Fibroblast of lung (primary cell): Measurements from ENCODE around the gene TMPO. TPM values are rescaled to one million over a fixed set of nuclear protein-coding genes. Genes with fewer than 3 reads are reported as not detected.

Source experiments
- DNase-seq, 2 donors: peaks; one replicate each; pipeline versions ENCODE4 v3.0.0 to v3.0.0-alpha.2; 2010; ENCODE audit warnings: low read depth in 2 of 2
- H2AFZ ChIP-seq: 2 replicates; pipeline ENCODE4 v1.5.1; 2012; ENCODE audit warnings: low read length, control low read depth, inconsistent platforms
- H3K27ac ChIP-seq: 2 replicates; pipeline ENCODE4 v1.5.1; 2011; ENCODE audit warnings: low read length, control low read depth; ENCODE audit not compliant: insufficient read depth
- H3K27me3 ChIP-seq: 2 replicates; pipeline ENCODE4 v1.5.1; 2011; ENCODE audit warnings: mild to moderate bottlenecking, low read length; ENCODE audit not compliant: control insufficient read depth, insufficient read depth
- H3K36me3 ChIP-seq: 2 replicates; pipeline ENCODE4 v1.5.1; 2011; ENCODE audit warnings: low read length; ENCODE audit not compliant: control insufficient read depth, insufficient read depth
- H3K4me1 ChIP-seq: 2 replicates; pipeline ENCODE4 v1.5.1; 2011; ENCODE audit warnings: low read length; ENCODE audit not compliant: control insufficient read depth, insufficient read depth; ENCODE audit errors: extremely low read depth
- H3K4me2 ChIP-seq: 2 replicates; pipeline ENCODE4 v1.5.1; 2011; ENCODE audit warnings: low read length, control low read depth; ENCODE audit not compliant: insufficient read depth; ENCODE audit errors: extremely low read depth
- H3K4me3 ChIP-seq, 4 experiments: fragments of 200-600 bp in 1 of 4; sonication (generic) in 1 of 4; replicated peaks in 1 of 4; 2 replicates each; pipeline ENCODE4 v1.5.1; 2011 to 2016; ENCODE audit warnings: low read length in 4 of 4, low read depth in 3 of 4, mild to moderate bottlenecking in 3 of 4, control low read depth in 2 of 4, inconsistent platforms in 1 of 4, mixed read lengths in 1 of 4; ENCODE audit not compliant: insufficient read depth in 1 of 4; ENCODE audit errors: control extremely low read depth in 1 of 4
- H3K79me2 ChIP-seq: 2 replicates; pipeline ENCODE4 v1.5.1; 2012; ENCODE audit warnings: mild to moderate bottlenecking, low read length, inconsistent platforms; ENCODE audit not compliant: control insufficient read depth, insufficient read depth
- H3K9ac ChIP-seq: 2 replicates; pipeline ENCODE4 v1.5.1; 2011; ENCODE audit warnings: mild to moderate bottlenecking, low read length, control low read depth; ENCODE audit not compliant: insufficient read depth
- H3K9me3 ChIP-seq: 2 replicates; pipeline ENCODE4 v1.5.1; 2012; ENCODE audit warnings: low read depth, low read length; ENCODE audit not compliant: control insufficient read depth, insufficient read depth
- H4K20me1 ChIP-seq: 2 replicates; pipeline ENCODE4 v1.5.1; 2011; ENCODE audit warnings: low read length; ENCODE audit not compliant: control insufficient read depth, insufficient read depth; ENCODE audit errors: extremely low read depth
- EZH2 ChIP-seq: IDR thresholded peaks from 2 replicates; pipeline ENCODE4 v1.5.1; 2012; ENCODE audit warnings: low read length, control low read depth, mild to moderate bottlenecking; ENCODE audit errors: missing control alignments
- polyA plus RNA-seq, 2 donors: library from polyadenylated mRNA; depleted of rRNA in 1 of 2; stranded (reverse) in 1 of 2; unstranded in 1 of 2; fragments of >200 nt; gene quantifications; 2 replicates each; pipeline ENCODE4 v1.2.1, GENCODE V29; 2011 to 2012; ENCODE audit warnings: missing spikeins in 1 of 2
- total RNA-seq: library from RNA; depleted of rRNA; stranded (reverse); fragments of >200 nt; gene quantifications from 2 replicates; pipeline ENCODE4 v1.2.1, GENCODE V29; 2014
- TF ChIP-seq, protein P1 (sequence below), 2 donors: IDR thresholded peaks in 1 of 2; conservative IDR thresholded peaks in 1 of 2; 1 replicate in 1 of 2; 2 replicates in 1 of 2; pipeline ENCODE4 v1.5.1; 2011 to 2012; ENCODE audit warnings: low read length in 2 of 2, control low read depth in 1 of 2, inconsistent platforms in 1 of 2, low read depth in 1 of 2, mild to moderate bottlenecking in 1 of 2

TMPO gene
- total and polyA plus RNA-seq, 2 donors (not counting 1 experiment from before 2014, with no cell fraction given), result 37.7 to 42.1 TPM

DNA sequence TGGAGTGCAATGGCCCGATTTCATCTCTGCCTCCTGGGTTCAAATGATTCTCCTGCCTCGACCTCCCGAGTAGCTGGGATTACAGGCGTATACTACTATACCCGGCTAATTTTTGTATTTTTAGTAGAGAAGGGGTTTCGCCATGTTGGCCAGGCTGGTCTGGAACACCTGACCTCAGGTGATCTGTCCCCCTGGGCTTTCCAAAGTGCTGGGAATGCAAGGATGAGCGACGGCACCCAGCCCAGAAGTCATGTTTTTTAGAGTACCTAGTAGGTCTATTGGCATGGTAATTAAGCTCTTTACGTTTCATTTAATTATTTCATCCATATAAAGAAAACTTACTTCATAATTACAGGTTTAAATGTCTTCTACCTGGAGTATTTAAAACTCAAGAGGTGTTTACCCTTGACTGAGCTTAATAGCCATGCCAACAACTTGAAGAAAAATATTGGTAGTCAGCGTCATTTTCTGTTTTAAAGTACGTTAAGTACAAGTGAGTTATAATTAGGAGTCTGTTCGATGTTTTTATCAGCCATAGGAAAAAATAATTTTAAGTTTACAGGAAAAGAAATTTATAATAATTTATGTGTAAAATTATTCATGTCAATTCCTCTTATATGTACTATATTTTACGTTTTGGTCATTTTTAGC, 4.0 kb downstream of the TMPO start:
- Histone ChIP-seq H3K36me3 (no peaks in the 10 kb centered on the region), H3K4me3 (no peak overlapping the region), H3K27ac (no peak overlapping the region), H3K9me3 (no peaks in the 10 kb centered on the region), H3K4me1 (no peaks in the 10 kb centered on the region), H4K20me1 (no peaks in the 10 kb centered on the region), H3K9ac (no peak overlapping the region), H3K4me2 (no peak overlapping the region), H3K27me3 (no peaks in the 10 kb centered on the region), H2AFZ (no peak overlapping the region), H3K79me2 (peaks cover 95% of the 10 kb centered on the region)
- no peak for DNase-seq
- TF ChIP-seq, protein P1, sequence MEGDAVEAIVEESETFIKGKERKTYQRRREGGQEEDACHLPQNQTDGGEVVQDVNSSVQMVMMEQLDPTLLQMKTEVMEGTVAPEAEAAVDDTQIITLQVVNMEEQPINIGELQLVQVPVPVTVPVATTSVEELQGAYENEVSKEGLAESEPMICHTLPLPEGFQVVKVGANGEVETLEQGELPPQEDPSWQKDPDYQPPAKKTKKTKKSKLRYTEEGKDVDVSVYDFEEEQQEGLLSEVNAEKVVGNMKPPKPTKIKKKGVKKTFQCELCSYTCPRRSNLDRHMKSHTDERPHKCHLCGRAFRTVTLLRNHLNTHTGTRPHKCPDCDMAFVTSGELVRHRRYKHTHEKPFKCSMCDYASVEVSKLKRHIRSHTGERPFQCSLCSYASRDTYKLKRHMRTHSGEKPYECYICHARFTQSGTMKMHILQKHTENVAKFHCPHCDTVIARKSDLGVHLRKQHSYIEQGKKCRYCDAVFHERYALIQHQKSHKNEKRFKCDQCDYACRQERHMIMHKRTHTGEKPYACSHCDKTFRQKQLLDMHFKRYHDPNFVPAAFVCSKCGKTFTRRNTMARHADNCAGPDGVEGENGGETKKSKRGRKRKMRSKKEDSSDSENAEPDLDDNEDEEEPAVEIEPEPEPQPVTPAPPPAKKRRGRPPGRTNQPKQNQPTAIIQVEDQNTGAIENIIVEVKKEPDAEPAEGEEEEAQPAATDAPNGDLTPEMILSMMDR (conservative IDR thresholded peaks at IDR 0.05 in 1 of 2, IDR thresholded peaks at IDR 0.05 in 1 of 2; ENCODE audit: low read depth in 1 of 2, low read length in 2 of 2), result no peak
- no peak for TF ChIP-seq EZH2

DNA sequence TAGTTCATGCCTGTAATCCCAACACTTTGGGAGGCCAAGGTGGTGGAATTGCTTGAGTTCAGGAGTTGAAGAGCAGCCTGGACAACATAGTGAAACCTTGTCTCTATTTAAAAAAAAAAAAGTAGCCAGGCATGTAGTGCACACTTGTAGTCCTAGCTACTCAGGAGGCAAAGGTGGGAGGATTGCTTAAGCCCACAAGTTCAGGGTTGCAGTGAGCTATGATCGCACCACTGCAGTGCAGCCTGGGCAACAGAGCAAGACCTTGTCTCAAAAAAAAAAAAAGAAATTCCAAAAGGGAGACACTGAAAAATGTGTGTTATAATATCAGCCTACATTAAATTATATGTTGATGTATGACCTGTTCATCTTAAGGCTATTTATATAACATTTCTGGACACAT, 14.7 kb downstream of the TMPO start:
- H2AFZ ChIP-seq, result no peak overlapping the region
- no peaks in the 10 kb centered on the region for H3K36me3 ChIP-seq
- H3K4me2 ChIP-seq, result no peak overlapping the region
- peaks cover 47% of the 10 kb centered on the region for H3K79me2 ChIP-seq
- no peak for DNase-seq
- H4K20me1 ChIP-seq, result no peaks in the 10 kb centered on the region
- TF ChIP-seq, protein P1 (conservative IDR thresholded peaks at IDR 0.05 in 1 of 2, IDR thresholded peaks at IDR 0.05 in 1 of 2; ENCODE audit: low read depth in 1 of 2, low read length in 2 of 2), result no peak
- no peak for TF ChIP-seq EZH2
- H3K4me1 ChIP-seq, result no peaks in the 10 kb centered on the region
- no peak overlapping the region for H3K4me3 ChIP-seq
- no peak overlapping the region for H3K9ac ChIP-seq
- no peaks in the 10 kb centered on the region for H3K27me3 ChIP-seq
- H3K27ac ChIP-seq, result no peak overlapping the region
- H3K9me3 ChIP-seq, result no peaks in the 10 kb centered on the region

DNA sequence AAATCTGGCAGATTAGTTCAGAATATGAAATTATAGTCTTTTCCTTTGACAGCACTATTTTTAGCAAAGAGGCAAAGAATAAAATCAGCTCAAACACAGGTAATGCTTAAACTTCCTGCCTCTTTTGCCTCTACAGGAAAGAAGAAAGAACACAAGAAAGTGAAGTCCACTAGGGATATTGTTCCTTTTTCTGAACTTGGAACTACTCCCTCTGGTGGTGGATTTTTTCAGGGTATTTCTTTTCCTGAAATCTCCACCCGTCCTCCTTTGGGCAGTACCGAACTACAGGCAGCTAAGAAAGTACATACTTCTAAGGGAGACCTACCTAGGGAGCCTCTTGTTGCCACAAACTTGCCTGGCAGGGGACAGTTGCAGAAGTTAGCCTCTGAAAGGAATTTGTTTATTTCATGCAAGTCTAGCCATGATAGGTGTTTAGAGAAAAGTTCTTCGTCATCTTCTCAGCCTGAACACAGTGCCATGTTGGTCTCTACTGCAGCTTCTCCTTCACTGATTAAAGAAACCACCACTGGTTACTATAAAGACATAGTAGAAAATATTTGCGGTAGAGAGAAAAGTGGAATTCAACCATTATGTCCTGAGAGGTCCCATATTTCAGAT, 17.4 kb downstream of the TMPO start:
- H3K9ac ChIP-seq, result no peak overlapping the region
- H3K79me2 ChIP-seq, result peaks cover 24% of the 10 kb centered on the region

More for the DNA sequence above, 17.4 kb downstream of the TMPO start:
- no peaks in the 10 kb centered on the region for H3K9me3 ChIP-seq
- H3K4me2 ChIP-seq, result no peak overlapping the region
- no peaks in the 10 kb centered on the region for H3K36me3 ChIP-seq
- peak; percentile 32 to 64 for DNase-seq
- no peak overlapping the region for H3K4me3 ChIP-seq
- TF ChIP-seq, protein P1 (conservative IDR thresholded peaks at IDR 0.05 in 1 of 2, IDR thresholded peaks at IDR 0.05 in 1 of 2; ENCODE audit: low read depth in 1 of 2, low read length in 2 of 2), result peak; percentile 56 to 60
- TF ChIP-seq EZH2, result no peak
- H2AFZ ChIP-seq, result no peak overlapping the region
- no peaks in the 10 kb centered on the region for H4K20me1 ChIP-seq
- no peak overlapping the region for H3K27ac ChIP-seq
- H3K4me1 ChIP-seq, result no peaks in the 10 kb centered on the region
- H3K27me3 ChIP-seq, result no peaks in the 10 kb centered on the region
